Fibroblast of skin of right quadriceps (primary cell): ENCODE data around the gene ATP2A3.
"Not testable (repeated sequence)": the region's sequence is repeated elsewhere in the genome, so short reads cannot be mapped to it uniquely, and the experiment has no call there.

ENCODE experiments used
- DNase-seq: peaks from one replicate; pipeline ENCODE4 v3.0.0-alpha.2; 2013

The ATP2A3 gene

GRCh38 chr17:3964203-3965117, at the start of gene ATP2A3:
ATP2A3 (minus strand) TSS chr17:3964437; CDS start chr17:3964291, 146 bp downstream.
- no peak for DNase-seq

GRCh38 chr17:4010754-4011153, 46.5 kb upstream of the ATP2A3 start:
- no peak for DNase-seq

- DNase-seq = no peak
These were observed 45.0 kb upstream of the ATP2A3 start for GRCh38 chr17:4009186-4009785.

- DNase-seq = no peak
These were observed 44.4 kb upstream of the ATP2A3 start for GRCh38 chr17:4008441-4009185.

- no peak for DNase-seq
These were observed 43.8 kb upstream of the ATP2A3 start for GRCh38 chr17:4008082-4008435.

GRCh38 chr17:4007346-4008081, 43.3 kb upstream of the ATP2A3 start:
- no peak for DNase-seq

- no peak for DNase-seq
These were observed 42.5 kb upstream of the ATP2A3 start for GRCh38 chr17:4006745-4007211.

- no peak for DNase-seq
These were observed 41.9 kb upstream of the ATP2A3 start for GRCh38 chr17:4006165-4006589.

- no peak for DNase-seq
These were observed 41.3 kb upstream of the ATP2A3 start for GRCh38 chr17:4005296-4006164.

GRCh38 chr17:4004517-4005295, 40.5 kb upstream of the ATP2A3 start:
- DNase-seq = peak; percentile 41

GRCh38 chr17:4003501-4004421, 39.5 kb upstream of the ATP2A3 start:
- no peak for DNase-seq

- no peak for DNase-seq
These were observed 38.9 kb upstream of the ATP2A3 start for GRCh38 chr17:4003131-4003500.

GRCh38 chr17:4001048-4001590, 36.9 kb upstream of the ATP2A3 start:
- no peak for DNase-seq

- no peak for DNase-seq
These were observed 34.2 kb upstream of the ATP2A3 start for GRCh38 chr17:3998436-3998835.

- no peak for DNase-seq
These were observed 30.8 kb upstream of the ATP2A3 start for GRCh38 chr17:3995067-3995466.

- no peak for DNase-seq
These were observed 30.0 kb upstream of the ATP2A3 start for GRCh38 chr17:3994221-3994576.

GRCh38 chr17:3993493-3994220, 29.4 kb upstream of the ATP2A3 start:
- no peak for DNase-seq

GRCh38 chr17:3992370-3992769, 28.1 kb upstream of the ATP2A3 start:
- DNase-seq = no peak

- DNase-seq = not testable (repeated sequence)
These were observed 27.5 kb upstream of the ATP2A3 start for GRCh38 chr17:3991699-3992098.
